ENCODE results near the gene ZC2HC1B. TPM values are rescaled to one million over a fixed set of nuclear protein-coding genes. Genes with fewer than 3 reads are reported as not detected.

Gene ZC2HC1B
- total RNA-seq, 1 donor from 2014 or later = not detected

DNA sequence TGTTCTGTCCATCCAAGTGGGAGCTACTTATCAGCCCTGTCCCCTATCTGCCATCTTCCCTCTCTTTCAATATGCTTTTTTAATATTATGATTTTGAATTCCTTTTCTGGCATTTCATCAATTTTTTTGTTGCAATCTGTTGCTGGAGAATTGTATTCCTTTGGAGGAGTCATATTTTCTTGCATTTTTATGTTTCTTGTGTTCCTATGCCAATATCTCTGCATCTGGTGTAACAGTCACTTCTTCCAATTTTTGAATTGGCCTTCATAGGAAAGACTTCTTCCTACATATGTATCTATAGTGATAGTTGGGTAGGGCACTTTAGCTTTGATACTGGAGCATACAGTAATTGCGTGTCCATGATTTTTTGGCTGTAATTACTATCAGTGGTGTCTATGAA is 70.1 kb downstream of the ZC2HC1B start:
- DNase-seq = peak; percentile 27

DNA sequence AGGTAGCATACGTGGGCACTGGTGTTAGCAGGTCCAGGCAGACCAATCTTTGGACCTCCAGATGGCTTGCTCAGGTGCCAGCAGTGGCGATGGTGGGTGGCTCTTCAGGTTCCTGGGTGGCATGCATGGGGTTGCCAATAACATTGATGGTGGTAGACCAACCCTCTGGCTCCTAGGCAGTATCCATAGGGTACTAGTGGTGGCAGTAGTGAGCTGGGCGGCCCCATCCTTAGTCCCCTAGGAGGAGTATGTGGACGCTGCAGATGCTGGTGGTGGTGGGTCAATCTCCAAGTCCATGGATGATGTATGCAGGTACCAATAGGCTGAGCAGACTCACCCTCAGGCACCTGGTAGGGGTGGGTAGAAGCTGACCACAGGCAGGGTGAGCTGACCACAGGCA is 70.6 kb downstream of the ZC2HC1B start:
- no peak for DNase-seq

DNA sequence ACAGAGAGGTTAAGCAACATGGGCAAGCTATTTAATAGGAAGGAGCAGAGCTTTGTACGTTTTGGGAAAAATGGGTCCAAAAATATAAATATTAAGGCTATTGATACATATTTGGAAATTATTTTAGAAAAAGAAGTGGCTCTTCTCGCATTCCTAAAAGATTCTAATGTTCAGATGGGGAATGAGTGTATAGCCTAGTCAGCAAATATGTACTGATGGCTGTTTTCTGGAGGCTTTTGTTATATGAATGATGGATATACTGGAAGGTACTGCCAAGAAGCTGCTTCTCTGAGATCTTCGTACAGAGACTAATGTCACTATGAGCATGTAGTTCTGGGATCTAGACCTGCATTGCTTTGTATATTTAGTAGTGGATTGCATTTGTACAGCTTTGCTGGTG is 72.1 kb downstream of the ZC2HC1B start:
- DNase-seq = no peak

DNA sequence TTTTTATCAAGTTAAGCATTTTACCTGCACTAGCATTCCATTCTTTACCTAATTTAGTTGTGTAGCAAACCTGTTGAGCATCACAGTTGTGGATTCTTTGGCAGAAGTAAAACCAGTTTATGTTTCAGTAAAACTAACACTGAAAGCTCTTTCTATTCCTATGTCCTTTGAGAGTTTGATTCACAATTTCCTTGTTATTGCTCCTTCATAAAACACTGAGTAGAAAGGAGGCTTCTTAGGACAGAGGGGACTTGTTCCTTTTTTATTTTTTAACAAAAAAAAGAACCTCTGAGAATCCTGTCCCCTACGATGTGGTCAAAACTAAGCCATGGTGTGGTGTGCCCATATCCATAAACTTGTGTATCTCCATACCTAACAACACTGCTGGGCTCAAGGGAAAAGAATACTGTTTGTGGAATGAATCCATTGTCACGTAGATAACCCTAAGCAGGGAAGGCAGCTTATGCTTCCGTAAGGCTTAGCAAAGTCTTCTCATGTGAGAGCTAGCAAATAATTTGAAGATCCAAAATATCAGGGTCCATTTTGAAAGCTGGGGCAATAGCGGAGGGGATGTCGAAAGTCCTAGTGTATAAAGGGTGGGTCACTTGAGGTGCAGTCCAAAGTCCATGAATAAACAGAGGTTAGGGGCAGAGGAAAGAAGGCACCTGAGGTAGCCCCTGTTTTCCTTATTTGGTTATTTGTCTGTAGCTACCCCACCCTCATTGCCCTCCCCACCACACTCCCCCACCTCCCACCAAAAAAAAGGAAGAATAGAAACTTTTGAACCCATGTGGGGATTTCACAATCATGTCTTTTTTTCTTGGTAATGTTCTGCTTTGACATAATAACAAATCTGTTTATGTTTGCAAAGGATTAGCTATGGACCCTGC is 72.7 kb downstream of the ZC2HC1B start:
- peak; percentile 73 for DNase-seq

DNA sequence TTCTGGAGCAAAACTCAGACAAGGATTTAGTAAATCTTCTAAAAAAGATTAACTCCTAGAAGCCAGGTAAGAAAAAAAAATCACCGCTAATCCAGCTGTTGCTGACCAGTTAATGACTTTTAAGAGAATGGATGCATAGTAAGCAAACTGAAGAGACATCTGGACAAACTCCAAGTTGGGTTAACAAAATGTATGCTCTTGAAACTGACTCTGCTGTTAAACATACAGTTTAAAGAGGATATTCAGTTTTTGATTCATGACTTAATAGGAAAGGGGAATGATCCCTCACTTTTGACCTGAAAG is 73.3 kb downstream of the ZC2HC1B start:
- DNase-seq = peak; percentile 73

DNA sequence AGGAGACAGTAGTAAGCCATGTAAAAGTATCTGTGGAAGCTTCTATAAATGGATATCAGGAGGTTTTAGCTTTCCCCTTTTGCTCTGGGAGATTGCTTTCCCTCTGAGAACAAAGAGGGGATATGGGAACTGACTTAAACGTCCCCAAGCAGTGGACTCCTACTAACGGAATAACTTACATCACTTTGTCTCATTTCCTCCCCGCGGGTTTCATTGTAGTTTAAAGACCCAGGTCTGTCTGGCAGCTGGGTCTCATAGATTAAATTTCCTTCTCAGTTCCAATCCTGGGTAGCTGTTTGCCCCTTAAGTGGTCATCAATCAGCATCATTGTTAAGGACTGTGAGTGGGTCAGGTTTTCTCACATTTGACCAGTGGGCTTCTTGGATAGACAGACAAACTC is 75.1 kb downstream of the ZC2HC1B start:
- DNase-seq = no peak

DNA sequence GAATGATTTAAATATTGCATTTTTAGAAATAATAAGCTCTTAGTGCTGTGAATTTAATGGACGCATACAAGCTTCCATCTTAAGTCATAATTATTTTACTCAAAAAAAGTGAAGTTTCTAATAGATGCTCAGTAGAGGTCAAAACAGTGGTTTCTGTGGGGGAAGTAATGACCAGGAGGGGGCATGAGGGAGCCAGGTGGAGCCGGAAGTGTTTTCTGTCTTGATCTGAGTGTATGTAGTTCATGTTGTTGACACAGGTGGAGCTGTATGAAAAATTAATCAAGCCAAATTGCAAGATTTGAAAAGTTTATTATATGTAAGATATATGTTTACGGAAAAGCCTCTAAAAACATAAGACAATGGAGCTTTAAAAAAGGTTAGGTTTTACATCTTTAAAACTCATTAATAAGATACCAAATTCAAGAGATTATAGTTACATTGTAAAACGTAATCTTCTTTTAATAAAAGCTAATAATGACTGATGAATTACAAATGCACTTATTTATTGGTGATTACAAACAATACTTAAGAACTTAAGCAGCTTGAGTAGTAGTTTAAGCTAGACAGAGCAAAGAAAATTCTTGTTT is 75.8 kb downstream of the ZC2HC1B start:
- DNase-seq = no peak

DNA sequence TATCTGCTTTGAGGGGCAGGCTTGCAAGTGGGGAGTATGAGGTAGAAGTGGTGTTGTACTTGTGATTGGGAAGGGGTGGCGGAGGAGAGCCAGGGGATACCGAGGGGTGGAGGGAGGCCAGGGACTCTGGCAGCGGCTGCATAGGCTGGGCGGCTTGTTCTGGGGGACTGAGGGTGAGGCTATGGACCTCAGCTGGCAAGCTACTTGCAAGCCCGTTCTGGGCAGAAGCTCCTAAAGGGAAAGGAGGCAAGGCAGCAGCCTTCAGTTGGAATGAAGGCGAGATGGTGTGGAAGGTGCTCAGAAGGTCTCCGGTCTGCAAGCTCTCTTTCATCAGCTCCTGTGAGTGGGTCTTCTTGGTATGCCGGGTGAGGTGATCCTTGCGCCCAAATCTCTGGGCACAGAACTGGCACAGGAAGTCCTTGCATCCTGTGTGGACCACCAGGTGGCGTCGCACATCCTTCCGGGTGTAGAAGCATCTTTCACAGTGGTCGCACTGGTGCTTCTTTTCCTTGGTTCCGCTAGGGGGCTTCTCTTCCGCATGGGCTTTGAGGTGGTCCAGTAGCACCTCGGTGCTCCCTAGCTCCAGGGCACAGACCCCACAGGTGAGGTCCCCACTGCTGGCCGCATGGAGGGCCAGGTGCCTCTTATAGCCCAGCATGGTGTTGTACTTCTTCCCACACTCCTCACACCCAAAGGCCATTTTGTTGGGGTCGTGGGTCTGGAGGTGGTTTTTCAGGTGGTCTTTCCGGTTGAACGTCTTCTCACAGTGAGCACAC is 77.8 kb downstream of the ZC2HC1B start:
- no peak for DNase-seq

DNA sequence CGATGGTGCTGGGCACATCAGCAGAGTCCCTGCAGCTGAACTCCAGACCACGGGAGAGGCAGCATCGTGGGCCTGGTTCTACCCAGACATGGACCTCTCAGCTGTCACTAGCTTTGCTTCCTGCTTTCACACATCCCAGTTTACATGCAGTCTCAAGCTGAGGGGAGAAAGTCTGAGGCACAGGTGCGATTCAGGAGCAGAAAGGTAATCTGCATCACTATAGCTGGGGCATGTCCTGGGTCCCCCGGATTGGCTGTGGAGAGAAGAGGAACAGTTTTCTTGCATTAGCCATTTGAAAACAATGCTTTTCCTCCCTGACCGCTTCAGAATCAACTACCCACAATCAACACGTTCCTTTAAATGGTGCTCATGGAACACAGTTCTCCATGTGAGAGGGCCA is 83.9 kb downstream of the ZC2HC1B start:
- no peak for DNase-seq

DNA sequence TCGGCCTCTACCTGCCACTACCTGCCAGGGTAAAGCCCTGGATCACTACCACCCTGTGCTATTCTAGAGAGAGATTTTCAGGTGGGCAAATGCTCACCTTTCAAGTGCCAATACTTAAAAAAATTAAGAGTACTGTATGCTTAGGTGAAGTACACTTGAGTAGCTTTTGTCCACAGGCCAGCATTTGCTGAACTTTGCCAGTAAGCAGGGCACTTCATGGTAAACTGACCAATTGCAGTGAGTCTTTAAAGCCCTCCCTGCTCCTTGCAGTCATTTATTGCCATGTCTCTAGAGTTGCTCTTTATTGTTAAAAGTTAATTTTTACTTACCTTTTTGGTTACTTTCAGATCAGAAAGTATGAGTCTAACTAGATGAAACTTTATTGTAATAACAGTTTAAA is 85.3 kb downstream of the ZC2HC1B start:
- DNase-seq = no peak

DNA sequence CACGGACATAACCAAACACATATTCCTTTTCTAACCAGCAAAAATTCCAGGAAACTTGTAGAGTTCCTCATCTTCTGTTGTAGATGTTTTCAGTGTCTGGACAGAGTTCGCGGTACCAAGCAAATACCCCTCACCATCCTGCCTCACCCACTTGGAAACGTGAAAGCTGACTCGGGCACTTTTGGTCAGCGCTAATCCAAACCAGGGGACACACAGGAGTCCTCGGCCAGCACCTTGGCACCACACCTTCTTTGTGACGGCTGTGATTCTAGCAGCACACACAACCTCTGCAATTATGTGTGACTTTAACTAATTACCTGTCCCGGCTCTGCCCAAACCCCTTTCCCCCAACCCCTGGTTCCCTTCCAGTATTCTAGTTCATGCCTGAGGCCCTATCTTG is 85.7 kb downstream of the ZC2HC1B start:
- DNase-seq = no peak

DNA sequence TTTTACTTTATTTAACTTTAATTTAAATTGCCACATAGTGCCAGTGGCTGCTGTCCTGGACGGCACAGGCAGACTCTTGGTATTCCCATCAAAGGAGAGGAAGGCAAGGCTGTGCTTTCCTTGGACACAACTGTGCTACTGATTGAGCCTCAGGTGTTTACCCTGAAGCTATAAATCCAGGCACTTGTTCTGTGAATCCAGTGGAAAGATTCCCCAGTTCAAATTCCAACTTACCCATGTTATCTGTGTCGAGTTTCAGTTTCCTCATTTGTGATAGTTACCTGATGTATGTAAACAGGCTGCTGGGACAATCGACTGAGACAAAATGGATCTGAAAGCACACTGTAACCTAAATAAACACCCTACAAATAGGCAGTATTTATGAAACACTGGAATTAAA is 86.6 kb downstream of the ZC2HC1B start:
- no peak for DNase-seq

DNA sequence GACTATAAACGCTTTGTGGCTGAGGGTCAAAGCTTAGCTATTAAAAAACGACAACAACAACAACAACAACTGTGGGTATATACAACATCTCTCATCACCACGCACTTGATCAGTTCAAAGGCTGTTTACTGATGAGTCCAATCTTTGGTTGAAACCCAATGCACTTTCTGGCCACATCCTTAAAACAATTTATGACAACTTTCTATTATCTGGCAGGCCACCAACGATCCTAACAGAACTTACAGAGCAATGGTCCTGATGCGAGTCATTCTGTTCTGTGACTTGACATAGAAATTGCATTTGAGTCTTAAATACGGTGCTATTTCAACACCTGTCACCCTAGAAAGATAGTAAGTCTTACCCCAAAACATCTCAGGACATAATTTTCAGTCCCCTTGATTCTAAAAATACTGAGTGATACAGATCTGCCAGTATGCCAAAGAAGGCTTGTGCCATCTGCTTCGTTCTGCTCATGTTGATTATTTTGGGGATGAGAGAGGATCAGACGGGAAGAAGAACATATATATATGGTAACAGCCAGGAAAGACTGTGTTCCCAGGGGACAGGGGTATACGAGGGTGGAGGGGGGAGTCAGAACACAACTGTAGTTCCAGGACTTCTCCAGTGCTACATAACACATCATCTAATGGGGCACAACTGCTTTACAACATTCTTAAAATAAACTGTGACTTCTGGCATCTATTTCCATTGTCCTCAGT is 87.9 kb downstream of the ZC2HC1B start:
- DNase-seq = no peak

DNA sequence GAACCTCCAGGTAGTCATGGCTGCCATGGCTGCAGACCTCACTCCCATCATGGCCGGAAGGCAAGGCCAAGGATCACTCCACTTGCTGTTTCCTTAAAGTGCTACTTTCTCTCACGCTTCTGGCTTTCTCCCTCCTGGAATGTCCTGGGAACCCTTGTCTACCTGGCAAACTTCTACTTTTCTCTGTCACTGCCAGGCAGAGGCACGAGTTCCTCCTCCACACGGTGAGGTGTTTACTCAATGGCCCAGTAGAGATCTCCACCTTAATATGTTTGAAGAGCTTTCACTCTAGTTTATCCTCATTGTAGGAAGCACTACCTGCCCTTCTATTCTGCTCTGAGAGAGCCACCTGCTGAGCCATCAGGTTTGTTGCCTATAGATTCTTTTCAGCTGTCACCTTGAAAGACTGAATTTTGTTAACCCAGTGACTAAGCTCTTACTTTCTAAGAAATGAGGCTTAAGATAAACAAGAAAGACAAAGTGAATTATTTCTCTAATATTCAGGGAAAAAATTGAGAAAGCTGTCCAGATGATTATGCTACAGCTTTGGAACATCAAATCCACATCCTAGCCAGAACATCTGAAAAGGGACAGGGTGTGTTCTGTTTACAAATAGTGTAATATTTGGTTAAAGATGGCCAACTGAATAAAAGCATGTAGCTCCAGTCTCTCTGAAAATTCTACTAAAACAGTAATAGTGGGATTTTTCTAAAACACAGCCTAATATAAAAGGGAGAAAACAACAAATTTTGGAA is 88.8 kb downstream of the ZC2HC1B start:
- peak; percentile 31 for DNase-seq

DNA sequence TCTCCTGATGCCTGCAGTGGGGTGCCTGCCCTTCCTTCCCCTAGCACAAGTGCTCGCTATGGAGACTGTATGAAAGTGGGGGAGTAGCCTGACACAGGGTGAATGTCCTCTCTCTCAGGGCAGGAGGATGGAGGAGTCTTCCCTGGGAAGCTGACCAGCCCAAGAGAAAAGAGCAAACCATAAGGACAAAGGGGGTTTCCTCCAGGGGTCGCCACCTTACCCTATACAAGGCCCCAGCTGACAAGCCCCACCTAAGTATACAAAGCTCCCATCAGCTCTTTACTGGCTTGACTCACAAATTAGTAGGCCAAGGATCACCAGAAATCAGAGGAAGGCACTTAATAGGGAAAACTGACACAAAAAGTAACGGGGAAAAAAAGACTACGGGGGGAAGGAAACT is 89.6 kb downstream of the ZC2HC1B start:
- no peak for DNase-seq

DNA sequence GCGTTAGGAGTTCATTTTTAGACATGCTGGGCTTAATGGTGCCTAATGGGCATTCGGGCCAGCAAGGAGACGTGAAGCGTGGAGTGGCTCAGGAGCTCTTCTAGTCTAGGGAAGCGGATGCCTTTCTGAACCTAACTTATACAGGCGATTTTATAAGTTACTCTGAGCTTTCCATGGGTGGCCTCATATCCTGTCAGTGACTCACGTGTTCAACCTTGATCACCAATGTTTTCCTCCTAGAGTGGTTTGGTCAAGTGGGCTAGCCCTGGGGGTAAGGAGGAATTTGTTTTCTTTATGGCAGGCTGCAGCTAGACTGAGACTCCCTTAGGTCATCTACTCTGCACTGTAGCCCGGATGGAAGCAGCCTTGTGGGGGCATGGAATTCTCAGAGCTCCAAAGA is 91.7 kb downstream of the ZC2HC1B start:
- DNase-seq = no peak

DNA sequence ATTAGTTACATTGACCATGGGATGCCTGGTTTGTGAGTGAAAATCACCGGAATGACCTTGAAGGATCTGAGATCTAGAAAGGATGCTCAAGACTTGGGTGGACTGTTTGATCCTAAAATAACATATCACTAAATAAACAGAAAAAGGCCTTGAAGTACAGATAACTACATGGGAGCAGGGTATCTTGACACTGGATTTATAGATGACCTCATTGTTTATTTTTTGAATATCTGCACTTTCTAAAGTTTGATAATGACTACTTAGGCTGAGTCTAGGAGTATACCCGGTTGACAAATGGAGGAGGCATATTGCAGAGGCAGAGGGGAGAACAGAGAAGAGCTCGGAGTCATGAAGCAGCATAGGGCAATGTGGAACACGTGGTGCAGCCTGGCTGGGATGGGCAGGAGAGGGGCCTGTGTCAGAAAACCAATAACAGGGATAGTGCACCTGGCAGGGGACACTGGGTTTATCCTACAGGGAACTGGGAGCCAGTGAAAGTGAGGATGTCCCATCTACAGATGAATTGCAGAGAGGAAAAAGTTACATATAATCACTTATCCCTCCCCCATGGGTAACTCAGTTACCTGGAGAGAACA is 93.5 kb downstream of the ZC2HC1B start:
- no peak for DNase-seq

DNA sequence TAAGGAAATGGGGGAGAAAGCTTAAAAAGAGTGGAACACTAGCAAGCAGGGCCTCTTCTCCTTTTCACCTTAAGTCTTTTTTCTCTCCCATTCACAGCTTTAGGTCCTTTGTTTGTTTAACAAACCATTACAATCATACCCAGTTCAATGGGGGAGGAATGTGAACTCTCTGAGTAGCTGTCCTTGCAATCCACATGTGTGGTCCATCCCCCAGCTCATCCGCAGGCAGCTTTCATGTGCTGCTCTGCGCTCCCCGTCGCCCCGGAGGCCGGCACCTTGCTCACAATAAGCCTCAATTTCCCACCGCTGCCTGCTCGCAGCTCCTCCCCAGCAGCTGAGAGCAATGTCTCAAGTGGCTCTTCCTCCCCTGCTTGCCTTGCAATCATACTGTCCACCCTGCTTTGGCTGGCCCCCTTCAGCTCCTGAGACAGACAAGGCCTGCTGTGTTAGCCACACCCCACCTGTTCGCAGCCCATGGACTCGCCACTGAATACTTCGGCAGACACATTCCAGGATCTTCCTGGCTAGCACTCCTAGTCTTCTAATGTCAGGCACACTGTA is 94.6 kb downstream of the ZC2HC1B start:
- DNase-seq = no peak

DNA sequence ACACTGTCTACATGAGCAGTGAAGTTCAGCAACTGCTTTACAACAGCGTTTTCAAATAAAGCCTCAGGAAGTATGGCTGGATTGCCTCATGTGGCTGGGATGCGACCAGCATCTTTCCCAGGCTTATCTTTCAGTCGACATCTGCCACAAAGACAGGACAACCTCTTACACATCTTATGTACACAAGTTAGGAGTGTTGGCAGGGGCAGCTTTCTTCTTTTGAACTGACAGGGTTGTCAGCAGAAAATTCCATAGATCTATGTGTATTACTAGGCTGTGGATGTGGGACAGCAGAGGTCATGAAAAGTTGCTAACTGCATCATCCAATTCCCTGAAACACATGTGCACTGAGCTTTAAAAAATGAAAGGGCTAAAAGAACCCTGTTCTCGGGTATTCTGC is 95.7 kb downstream of the ZC2HC1B start:
- no peak for DNase-seq

DNA sequence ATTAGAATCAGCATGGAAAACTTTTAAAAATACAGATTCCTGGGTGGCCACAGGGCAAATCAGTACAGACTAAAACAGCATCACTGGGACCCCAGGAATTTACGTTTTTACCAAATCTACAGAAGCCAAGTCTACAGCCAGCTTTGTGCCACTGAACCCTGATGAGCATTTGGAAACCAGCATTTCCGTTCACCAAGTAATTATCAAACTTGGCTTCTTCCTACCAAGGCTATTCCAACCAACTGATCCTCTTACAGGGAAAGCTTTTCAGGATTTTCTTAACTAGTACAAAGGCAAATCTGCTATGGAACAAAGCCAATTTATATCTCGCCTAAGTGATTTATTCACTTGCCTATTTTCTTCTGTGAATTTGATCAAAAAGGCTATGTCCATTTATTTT is 96.8 kb downstream of the ZC2HC1B start:
- no peak for DNase-seq

Data from skin of body (tissue), 2 donors.